Measurements from ENCODE around the gene MME. TPM values are rescaled to one million over a fixed set of nuclear protein-coding genes. Genes with fewer than 3 reads are reported as not detected.

Gene MME
- total and polyA plus RNA-seq, 10 of the 15 experiments (the other 5 are each of a cell fraction or from before 2014, with no cell fraction given), result under 0.01 to 0.23 (median 0.09) TPM; not detected in 3

DNA sequence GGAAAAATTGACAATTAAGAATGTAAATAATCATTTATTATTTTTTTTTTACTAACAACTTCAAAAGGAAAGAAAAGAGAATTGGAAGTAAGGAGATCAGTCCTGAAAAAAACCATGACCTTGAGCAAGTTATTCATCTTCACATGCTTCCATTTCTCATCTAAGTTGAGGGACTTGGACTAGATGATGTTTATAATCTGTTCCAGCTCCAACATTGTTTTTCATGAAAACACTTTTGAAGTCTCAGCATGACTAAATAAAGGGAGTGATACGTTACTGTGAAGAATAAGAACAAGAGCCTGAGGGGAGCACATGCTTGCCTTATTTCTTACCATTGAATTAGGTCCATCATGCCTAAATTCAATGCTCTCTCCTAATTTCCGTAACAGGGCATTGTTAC is 117.7 kb downstream of the MME start:
- TF ChIP-seq ZNF384 (IDR thresholded peaks at IDR 0.05; ENCODE audit: borderline replicate concordance, low read depth, low read length), result no peak
- no peak for TF ChIP-seq RCOR1 (conservative IDR thresholded peaks at IDR 0.05; ENCODE audit: low read depth, low read length)
- no peak for TF ChIP-seq ZZZ3 (IDR thresholded peaks at IDR 0.05; ENCODE audit: control insufficient read depth, insufficient read length, low read depth)
- TF ChIP-seq, protein P1, sequence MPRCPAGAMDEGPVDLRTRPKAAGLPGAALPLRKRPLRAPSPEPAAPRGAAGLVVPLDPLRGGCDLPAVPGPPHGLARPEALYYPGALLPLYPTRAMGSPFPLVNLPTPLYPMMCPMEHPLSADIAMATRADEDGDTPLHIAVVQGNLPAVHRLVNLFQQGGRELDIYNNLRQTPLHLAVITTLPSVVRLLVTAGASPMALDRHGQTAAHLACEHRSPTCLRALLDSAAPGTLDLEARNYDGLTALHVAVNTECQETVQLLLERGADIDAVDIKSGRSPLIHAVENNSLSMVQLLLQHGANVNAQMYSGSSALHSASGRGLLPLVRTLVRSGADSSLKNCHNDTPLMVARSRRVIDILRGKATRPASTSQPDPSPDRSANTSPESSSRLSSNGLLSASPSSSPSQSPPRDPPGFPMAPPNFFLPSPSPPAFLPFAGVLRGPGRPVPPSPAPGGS (IDR thresholded peaks at IDR 0.05; ENCODE audit: borderline replicate concordance, insufficient read depth, low read depth, low read length, poor library complexity, severe bottlenecking), result no peak
- TF ChIP-seq MEF2B (IDR thresholded peaks at IDR 0.05; ENCODE audit: partially characterized antibody, poor library complexity, severe bottlenecking), result no peak
- TF ChIP-seq HDAC2 (IDR thresholded peaks at IDR 0.05), result no peak
- TF ChIP-seq, protein P2, sequence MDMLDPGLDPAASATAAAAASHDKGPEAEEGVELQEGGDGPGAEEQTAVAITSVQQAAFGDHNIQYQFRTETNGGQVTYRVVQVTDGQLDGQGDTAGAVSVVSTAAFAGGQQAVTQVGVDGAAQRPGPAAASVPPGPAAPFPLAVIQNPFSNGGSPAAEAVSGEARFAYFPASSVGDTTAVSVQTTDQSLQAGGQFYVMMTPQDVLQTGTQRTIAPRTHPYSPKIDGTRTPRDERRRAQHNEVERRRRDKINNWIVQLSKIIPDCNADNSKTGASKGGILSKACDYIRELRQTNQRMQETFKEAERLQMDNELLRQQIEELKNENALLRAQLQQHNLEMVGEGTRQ (IDR thresholded peaks at IDR 0.05; ENCODE audit: borderline replicate concordance, low read depth, low read length), result no peak
- TF ChIP-seq BRCA1 (IDR thresholded peaks at IDR 0.05; ENCODE audit: low read depth, low read length), result no peak
- TF ChIP-seq RELA (IDR thresholded peaks at IDR 0.05; ENCODE audit: borderline replicate concordance, partially characterized antibody), result no peak
- H3K4me1 ChIP-seq (ENCODE audit: control insufficient read depth, insufficient read depth, low read length), result no peaks in the 10 kb centered on the region
- H3K27me3 ChIP-seq (replicated peaks in 1 of 2; ENCODE audit: control insufficient read depth in 2 of 2, insufficient read depth in 2 of 2, low read length in 1 of 2), result no peaks in the 10 kb centered on the region
- no peak overlapping the region for H2AFZ ChIP-seq (ENCODE audit: control insufficient read depth, low read depth, low read length)
- no peaks in the 10 kb centered on the region for H3K36me3 ChIP-seq (ENCODE audit: control insufficient read depth in 2 of 2, insufficient read depth in 2 of 2, low read length in 1 of 2)
- no peaks in the 10 kb centered on the region for H3K9me3 ChIP-seq (replicated peaks; ENCODE audit: control insufficient read depth, insufficient read depth, low read length)
- in situ Hi-C loops (cut with MboI) (no loop called here), intact Hi-C loops (cut with micrococcal nuclease; ENCODE audit: unreplicated experiment) (no loop called here)
- no peak overlapping the region for H3K9ac ChIP-seq (ENCODE audit: control insufficient read depth, insufficient read depth, low read length)
- no peak overlapping the region for H3K4me2 ChIP-seq (ENCODE audit: control insufficient read depth, insufficient read depth)
- H4K20me1 ChIP-seq (ENCODE audit: control insufficient read depth, insufficient read depth), result no peaks in the 10 kb centered on the region
- FAIRE-seq, result no peak
- ChIA-PET RAD21 (ENCODE audit: unreplicated experiment) (no interaction called here), POLR2A (no interaction called here), SMC1A (ENCODE audit: uncharacterized antibody, unreplicated experiment) (interaction anchor here (0.7 kb wide), 1 partner anchor 603 kb away, joined by 3 read pairs; no protein-coding TSS in a partner anchor), CTCF (no interaction called here)
- H3K79me2 ChIP-seq (ENCODE audit: control insufficient read depth, insufficient read depth, low read length), result no peaks in the 10 kb centered on the region
- 13% methylated on average over 2 of the region's 2 CpGs for WGBS (ENCODE audit: insufficient coverage, insufficient replicate concordance, low lambda C conversion rate, missing lambda C conversion rate)
- DNase-seq (ENCODE audit: low read depth, low spot score), result no peak
- no peak for ATAC-seq
- no peak overlapping the region for H3K4me3 ChIP-seq
- no peak overlapping the region for H3K27ac ChIP-seq (ENCODE audit: control insufficient read depth, insufficient read depth)
- BruUV-seq (replicated peaks), result no TSS peak

Data from GM12878 (cell line).